ENCODE measurements around the gene LRCOL1. TPM values are rescaled to one million over a fixed set of nuclear protein-coding genes. Genes with fewer than 3 reads are reported as not detected.

Gene LRCOL1
- polyA plus RNA-seq, 3 donors, result 2.4 to 5.8 (median 2.6) TPM

DNA sequence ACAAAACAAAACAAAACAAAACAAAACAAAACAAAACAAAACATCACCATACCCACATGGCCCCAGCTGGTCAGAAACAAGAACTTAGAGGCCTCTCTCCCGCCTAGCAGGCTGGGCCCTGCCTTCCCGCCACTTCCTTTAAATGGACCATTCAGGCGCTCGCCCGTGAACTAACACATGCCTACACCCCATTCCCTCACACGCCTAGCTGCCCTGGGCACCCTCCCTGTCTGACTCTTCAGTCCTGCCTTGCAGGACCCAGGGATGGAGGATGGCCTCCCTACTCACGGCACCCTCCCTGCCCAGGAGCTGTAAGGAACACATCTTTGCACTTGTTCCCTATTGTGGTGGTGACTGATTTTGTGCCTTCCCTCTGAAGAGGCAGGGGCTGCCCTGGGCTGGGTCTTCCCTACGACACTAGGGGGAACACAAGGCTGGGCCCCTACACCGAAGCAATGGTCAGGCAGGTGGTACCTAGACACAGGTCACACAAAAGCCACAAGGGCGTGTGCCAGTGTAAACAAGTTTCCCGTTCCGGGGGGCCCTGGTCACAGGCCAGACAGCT is 29.7 kb upstream of the LRCOL1 start:
- DNase-seq (ENCODE audit: extremely low read depth in 1 of 11, low read depth in 9 of 11, low spot score in 4 of 11), result no peak

DNA sequence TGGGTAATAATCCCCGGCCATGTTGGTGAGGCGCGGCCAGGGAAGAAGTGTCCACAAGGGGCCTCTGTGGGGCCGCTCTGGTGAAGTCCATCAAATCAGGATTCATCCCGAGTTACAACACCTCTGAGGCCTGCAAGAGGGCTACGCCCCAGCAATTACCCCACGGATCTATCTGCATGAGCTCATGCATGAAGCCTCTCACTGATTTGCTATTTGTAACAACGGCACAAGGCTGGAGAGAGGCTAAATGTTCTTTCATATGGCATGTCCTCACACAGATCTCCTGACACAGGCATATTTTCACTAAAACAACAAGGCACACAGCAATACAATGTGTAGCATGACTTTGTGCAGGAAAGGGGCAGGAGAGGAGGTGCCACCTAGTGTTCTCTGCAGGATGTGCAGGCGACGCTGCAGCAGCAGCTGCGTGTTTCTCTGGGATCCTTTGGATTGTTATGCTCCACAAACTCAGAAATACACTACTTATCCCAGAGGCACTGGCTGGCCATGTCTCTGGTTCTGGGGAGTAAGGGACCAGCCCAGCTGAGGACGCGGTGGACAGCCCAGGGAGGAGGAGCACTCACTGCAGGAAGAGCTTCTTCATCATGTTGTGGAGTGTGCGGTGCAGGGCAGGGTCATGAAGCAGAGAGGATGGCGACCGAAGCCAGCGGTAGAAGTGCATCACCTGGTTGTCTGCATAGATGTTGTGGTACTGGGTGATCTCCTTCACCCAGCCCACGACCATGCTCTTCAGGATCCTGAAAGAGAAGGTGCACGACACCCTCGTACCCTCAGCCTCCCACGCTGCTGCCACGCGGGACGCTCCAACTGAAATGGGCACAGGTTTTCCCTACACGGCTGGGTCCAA is 28.4 kb upstream of the LRCOL1 start:
- no peak for DNase-seq (ENCODE audit: extremely low read depth in 1 of 11, low read depth in 9 of 11, low spot score in 4 of 11)

DNA sequence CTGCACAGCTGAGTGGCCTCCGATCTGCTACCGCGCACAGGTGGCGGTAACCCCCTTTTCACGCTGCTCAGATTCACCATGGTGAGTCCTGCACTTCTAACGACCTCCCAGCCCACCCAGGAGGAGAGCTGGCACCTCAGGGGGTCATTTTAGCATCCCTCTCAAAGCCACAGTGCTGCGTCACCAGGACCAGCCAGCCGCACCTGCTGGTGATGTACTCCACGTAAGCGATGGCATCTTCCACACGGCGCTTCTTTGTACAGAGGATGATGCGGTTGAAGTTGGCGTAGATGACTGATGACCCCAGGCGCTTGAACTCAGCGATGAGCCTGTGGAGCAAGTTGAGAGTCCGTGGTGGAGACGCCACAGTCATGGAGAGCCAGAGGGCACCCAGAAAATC is 27.4 kb upstream of the LRCOL1 start:
- DNase-seq (ENCODE audit: extremely low read depth in 1 of 11, low read depth in 9 of 11, low spot score in 4 of 11), result no peak

DNA sequence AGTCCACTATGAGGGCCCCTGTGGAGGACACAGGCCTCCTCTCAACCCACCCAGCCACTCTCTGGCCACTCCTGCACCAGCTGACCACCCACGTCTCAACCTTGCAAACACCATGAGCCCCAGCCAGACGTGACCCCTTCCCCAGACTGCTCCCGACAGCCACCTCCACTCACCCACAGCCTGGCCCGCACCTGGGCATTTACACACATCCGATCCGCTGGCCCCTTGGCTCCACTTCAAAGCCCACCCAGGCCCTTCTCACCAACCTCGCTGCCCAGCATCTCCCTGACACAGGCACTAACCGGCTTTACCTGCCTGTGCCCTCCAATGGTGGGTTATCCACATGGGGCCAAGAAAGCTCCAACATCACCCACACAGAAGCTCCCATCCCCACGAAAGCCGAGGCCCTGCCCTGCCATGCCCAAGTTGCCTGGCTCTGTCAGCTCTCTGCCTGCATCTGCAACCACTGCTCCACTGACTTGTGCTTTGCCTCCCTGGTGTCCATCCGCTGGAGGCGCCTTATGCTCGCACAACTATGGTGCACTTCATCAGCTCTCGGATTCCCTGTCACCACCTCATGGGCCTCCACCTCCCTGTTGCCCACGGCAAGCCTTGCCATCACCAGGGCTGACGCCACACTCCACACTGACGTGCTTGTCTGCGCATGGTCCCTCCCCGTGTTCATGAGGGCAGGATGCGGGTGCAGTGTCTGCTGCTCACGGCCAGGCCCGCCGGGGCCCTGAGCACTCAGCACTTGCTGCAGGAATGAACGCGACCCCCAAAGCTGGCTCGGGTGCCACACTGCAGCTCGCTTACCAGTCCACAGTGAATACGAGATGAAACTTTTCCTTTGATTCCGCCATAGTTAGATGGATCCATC is 24.9 kb upstream of the LRCOL1 start:
- no peak for DNase-seq (ENCODE audit: extremely low read depth in 1 of 11, low read depth in 9 of 11, low spot score in 4 of 11)

DNA sequence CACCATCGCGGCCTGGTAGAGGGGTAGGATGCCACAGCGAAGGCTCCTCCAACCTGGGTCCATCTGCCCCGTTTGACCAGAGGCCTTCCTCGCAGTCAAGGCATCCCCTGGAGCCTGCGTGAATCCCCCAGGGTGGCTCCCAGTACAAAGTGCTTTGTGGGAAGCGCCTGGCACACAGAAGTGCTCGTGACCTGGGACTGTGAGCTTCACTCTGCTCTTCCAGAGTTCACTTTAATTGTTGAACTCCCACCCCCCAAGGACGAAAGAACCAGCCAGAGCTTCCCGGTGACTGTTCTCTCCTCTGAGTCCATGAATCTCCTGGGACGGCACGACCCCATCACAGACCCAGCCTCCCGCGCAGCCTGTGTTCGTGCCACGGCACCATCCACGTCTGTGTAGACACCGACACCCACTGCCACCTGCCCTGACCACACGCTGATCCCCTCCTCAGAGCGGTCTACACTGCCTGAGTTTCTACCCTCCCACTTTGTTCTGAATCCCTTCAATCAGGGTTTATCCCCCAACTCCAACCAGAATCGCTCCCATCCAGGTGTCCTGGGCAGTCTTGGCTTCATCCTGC is 24.1 kb upstream of the LRCOL1 start:
- DNase-seq (ENCODE audit: extremely low read depth in 1 of 11, low read depth in 9 of 11, low spot score in 4 of 11), result no peak

DNA sequence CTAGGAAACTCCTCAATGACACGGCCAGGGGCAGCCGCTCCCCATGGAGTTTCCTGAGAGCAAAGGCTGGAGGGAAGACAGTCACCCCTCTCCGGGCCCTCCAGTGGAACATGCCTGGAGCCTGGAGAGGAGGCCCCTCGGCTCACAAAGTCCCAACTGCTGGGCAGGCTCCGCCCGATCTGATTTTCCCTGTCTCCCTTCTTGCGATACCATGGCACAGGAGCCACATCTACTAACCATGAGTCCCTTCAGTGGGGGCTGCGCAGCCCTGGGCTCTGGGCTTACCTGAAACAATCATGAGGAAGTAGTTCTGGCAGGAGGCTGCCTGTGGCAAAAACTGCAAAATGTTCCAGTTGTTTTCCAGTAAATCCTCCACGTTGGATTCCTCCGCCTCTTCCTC is 23.5 kb upstream of the LRCOL1 start:
- DNase-seq (ENCODE audit: extremely low read depth in 1 of 11, low read depth in 9 of 11, low spot score in 4 of 11), result no peak

DNA sequence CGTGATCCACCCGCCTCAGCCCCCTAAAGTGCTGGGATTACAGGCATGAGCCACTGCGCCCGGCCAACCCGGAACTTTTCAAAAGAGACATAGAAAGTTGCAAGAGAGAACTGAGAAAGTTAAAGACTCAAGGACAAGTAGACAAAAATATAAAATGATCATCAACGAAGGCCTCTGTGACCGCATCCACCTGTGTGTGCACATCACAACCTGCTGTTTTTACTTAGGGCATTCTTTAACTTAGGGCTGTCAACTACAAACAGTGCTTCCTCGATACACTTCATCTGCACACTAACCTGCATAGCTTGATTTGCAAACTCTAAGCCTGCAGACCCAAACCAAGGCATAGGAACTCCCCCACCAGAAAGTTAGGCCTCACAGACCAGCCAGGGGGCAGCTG is 23.0 kb upstream of the LRCOL1 start:
- no peak for DNase-seq (ENCODE audit: extremely low read depth in 1 of 11, low read depth in 9 of 11, low spot score in 4 of 11)

DNA sequence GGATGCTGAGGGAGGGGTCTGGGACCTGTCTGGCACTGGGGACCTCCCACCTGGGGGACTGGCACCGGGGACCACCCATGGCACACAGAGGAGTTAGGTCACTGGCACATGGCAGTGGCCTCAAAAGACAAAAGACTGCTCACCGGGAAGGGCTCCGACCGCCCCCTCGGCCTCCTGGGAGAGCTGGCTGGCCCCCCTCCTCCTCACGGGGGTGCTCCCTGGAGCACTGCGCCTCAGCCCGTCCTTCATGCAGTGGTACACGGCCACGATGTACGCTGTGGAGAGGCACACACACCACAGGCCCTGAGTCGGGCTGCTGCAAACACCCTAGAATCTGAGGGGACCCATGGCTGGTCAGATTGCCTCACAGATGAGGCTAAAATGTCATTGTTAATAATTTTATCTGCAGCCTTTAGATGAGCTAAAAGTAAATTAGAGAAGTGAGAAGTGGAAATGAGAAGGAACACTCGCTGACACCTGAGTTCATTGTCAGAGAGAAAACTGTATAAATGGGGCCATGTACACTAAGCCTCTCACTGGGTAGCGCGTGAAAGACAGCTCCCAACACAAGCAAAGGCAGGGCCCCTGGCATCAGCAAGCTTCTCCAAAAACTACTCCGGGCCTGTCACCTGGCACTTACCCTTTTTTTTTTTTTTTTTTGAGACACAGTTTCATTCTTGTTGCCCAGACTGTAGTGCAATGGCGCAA is 22.3 kb upstream of the LRCOL1 start:
- DNase-seq (ENCODE audit: extremely low read depth in 1 of 11, low read depth in 9 of 11, low spot score in 4 of 11), result no peak

DNA sequence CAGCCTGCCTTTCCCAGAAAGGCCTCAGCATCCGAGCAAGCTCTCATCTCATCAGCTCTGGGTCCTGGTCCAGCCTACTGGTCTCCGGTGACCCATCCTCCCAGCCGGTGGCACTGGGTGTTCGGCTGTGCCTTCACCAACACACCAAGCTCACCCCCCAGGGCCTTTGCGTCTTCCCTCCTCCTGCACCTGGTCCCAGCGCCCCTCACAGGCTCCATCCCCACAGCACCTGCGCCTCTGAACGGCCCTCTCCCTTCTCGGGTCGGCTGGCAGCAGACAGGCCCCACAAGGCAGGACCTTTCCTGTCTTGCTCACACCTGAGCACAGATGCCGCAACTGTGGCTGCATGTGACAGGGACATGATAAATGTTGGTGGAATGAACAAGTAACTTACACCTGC is 21.3 kb upstream of the LRCOL1 start:
- no peak for DNase-seq (ENCODE audit: extremely low read depth in 1 of 11, low read depth in 9 of 11, low spot score in 4 of 11)

DNA sequence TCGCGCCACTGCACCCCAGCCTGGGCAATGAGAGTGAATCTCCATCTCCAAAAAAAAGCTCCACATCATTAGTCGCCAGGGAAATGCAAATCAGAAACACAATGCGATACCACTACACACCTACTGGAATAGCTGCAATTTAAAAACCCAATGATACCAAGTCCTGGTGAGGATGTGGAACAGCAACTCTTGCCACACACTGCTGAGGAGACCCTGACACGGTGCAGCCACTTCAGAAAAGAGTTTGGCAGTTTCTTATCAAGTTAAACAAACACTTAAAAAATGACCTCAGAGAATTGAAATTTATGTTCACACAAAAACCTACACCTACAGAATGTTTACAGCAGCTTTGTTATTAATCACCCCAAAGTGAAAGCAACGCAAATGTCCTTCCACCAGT is 20.3 kb upstream of the LRCOL1 start:
- DNase-seq (ENCODE audit: extremely low read depth in 1 of 11, low read depth in 9 of 11, low spot score in 4 of 11), result no peak

DNA sequence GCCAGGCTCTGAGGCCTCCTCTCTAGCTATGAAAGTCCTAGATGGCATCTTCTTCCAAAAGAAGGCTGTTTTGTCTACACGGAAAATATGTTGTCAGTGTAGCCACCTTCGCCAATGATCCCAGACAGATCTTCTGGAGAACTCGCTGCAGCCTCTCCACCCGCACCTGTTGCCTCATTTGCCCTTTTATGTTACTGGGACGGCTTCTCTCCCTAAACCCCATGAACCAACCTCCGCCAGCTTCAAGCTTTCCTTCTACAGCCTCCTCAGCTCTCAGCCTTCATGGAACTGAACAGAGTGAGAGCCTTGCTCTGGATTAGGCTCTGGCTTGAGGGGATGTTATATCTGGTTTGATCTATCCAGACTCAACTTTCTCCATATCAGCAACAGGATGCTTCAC is 18.9 kb upstream of the LRCOL1 start:
- no peak for DNase-seq (ENCODE audit: extremely low read depth in 1 of 11, low read depth in 9 of 11, low spot score in 4 of 11)

DNA sequence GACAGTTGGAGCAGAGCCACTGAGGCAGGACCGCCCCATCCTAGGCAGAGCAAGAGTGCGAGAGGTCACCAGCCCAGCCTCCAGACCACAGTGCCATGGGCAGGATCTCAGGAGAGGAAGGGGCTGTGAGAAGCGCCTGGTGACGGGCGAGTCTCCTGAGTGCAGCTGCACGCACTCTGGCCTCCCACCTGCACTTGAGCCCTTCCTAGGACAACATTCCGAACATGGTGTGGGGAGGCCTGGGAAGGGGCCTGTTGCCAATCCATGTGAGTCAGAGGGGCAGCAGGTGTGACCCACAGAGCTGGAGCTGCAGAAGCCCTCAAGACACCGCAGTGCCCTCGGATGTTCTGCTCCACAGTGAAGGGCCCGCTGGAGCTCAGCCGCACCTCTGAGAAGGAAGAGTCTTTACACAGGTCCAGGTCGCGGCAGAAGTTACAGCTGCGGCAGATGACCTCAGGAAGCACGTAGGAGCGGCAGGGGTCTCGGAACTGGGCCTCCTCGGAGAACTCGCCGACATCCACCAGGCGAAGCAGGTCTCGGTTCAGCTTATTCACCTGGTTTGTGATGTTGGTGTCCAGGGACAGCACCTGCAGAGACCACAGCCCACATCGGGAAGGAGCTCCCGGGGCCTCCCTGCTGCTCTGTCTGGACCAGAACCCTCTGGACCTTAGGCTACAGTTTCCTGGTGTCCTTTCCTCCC is 15.5 kb upstream of the LRCOL1 start:
- no peak for DNase-seq (ENCODE audit: extremely low read depth in 1 of 11, low read depth in 9 of 11, low spot score in 4 of 11)

DNA sequence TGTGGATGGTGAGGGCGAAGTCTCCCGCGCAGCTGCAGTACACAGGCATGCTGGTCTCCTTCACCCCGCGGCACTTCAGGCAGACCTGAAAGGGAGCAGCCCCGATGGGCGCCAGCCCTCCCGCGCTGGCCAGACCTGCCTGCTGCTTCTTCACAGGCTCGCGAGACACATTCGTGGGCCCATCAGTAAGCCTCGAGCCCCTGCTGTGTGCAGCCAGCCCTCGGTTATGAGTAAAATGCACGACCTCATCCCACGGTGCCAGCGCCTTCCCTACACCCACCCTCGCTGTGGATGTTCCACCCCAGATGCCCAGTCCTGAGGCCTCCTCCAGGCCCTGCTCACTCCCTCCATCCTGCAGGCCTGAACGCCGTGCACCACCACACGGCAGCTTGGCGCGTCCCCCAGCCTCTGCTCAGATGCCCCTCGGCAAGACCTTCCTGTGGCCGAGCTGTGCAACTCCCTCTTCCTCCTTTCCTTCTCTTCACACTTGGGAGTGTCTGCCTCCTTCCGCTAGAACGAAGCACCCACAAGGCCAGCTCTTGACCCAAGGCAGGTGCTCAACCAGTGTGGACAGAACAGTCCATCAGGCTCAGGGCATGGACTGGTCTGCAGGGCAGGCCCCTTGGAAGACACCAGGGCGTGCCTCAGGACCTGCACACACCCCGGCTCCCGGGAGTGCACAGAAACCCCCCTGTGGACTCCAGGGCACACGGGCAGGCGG is 14.7 kb upstream of the LRCOL1 start:
- no peak for DNase-seq (ENCODE audit: extremely low read depth in 1 of 11, low read depth in 9 of 11, low spot score in 4 of 11)

DNA sequence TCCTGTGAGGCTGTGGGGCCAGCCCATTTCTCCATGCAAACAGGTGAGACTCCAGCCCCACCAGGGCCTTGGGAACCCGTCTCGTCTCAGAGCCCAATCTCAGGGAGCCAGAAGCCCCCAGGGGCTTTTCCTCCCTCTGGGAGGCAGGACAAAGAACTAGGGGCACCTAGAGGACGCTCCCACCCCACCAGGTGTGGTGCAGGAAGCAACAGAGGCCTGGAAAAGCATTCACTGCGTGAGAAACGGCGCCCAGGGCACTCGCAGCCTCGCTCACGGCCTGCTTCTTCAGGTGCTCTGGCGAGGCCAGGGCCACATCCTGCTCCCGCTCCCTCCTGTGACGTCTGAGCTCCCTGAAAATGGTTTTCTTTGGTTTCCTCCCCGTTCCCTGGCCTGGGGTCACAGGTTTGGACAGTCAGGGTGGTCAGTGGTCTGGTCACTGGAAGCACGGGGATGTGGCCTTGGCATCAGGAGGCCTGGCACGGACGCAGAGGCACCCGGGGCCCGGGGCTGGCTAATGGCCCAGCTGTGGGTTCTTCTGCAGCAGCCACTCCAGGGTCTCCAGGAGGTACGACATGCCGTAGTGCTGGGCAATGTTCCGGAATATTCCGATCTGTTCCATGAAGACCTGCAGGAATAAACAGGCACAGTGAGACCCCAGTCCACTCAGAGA is 13.9 kb upstream of the LRCOL1 start:
- no peak for DNase-seq (ENCODE audit: extremely low read depth in 1 of 11, low read depth in 9 of 11, low spot score in 4 of 11)

DNA sequence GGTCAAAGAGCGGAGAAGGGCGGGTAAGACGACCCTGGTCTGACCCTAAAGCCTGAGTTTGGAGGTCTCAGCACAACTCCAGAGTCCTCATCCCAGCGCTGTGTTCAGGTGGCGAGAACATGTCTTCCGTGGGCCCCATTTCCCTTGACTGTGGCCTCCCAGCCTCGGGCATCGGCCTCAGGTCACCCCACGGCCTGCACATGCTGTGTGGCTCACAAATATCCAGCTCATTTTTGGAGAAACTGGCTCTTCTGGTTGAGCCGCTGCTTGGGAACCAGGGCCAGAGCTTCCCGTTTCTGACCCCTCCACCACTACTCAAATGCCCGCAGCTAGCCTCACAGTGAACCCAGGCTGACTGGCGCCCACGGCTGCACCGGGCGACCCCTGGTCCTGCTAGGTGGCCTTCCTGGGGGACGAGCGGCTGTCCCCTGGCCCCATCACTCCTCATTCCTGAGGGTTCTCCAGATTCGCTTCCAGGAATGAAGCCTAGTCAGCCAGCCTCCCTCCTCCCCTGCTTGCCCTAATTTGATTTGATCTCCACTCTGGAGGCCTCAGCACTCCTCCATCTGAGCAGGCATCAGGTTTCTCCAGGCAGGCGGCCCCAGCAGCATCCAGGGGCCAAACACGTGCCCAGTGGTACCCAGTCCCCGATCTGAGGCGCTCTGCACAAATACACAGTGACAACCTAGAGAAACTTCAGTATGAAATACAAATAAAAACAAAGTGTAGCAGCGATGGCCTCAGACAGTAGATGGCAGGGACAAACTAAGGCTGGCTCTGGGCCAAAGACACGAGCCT is 12.9 kb upstream of the LRCOL1 start:
- DNase-seq (ENCODE audit: extremely low read depth in 1 of 11, low read depth in 9 of 11, low spot score in 4 of 11), result no peak

DNA sequence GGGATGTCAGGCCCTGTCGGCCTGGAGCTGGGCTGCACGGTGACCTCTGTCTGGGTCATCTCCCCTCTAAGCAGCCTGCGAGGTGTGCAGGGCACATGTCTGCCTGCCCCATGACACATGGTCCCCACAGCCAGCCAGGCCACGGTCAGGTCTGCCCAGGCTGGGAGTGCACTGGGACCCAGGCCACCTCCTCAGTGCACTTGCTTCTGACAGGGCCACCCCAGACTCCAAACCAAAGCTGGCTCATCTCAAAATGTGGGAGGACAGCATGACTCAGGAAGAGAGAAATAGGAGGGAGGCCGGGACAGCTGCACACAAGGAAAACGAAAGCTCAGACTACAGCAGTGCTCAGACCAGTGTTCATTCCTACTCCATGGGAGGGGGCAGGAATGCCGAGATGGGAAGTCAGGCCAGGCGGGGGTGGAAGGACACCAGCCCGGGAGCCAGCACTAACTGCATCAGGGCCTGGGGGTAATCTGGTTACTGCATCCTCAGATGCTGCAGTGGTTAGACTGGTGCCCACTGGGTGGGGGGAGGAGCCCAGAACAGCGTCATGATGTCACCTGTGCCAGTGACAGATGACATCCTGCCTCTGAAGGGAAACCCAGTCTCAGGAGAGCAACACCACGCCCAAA is 12.2 kb upstream of the LRCOL1 start:
- peak in 6 of 11 donors; percentile 71 to 91 (median 82) for DNase-seq (ENCODE audit: extremely low read depth in 1 of 11, low read depth in 9 of 11, low spot score in 4 of 11)

Measured in renal cortex interstitium (tissue), 11 donors.